Measurements from ENCODE around the gene ZNHIT2.

The ZNHIT2 gene

DNA sequence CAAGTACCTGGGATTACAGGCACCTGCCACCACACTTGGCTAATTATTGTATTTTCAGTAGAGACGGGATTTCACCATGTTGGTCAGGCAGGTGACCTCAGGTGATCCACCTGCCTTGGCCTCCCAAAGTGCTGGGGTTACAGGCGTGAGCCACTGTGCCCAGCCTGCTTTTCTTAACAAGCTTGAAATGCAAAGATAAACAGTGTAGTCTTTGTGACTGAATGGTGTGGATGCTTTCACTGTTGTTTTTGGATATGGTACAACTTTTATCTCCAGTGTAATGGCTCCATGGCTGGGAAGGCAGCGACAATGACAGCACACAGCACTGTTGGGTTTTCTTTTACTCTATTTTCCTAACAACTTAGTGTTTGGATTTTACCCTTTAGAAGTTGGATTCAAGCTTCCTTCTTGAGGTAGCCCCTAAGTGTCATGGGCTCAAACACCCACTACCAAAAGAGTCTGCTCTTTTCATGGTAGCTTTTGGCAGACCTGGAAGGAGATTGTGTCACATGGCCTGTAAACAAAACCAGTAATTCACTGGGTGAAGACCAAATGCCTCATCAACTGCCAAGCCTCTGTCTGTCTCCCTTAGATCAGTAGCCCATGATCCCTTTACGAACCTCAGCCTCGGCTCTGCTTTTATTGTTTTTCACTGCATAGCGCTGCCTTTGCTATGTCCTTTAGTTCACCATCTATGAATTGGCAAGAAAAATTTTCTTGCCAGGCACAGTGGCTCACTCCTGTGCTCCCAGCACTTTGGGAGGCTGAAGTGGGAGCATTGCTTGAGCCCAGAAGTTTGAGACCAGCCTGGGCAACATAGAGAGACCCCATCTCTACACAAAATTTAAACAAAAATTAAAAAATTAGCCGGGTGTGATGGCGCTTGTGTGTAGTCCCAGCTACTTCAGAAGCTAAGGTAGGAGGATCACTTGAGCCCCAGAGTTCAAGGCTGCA, 15.1 kb downstream of the ZNHIT2 start:
- DNase-seq: no peak

DNA sequence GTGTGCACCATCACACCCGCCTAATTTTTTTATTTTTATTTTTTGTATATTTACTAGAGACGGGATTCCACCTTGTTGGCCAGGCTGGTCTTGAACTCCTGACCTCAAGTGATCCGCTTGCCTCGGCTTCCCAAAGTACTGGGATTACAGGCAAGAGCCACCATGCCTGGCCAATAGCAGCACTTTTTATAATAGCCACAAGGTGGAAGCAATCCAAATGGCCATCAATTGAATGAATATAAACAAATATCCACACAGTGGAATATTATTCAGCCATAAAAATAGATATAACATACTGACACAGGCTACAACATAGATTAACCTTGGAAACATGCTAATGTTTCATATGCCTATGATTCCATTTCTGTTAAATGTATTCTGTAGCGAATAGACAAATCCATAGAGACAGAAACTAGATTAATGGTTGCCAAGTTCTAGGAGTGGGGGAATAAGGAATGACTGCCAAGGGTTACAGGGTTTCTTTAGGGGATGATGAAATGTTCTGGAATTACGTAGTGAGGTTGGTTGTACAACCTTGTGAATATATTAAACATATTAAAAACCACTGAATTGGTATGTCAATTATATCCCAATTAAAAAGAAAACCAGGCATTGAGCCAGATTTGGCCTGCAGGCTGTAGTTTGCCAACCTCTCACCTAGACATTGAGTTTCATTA, 16.7 kb downstream of the ZNHIT2 start:
- DNase-seq: no peak

DNA sequence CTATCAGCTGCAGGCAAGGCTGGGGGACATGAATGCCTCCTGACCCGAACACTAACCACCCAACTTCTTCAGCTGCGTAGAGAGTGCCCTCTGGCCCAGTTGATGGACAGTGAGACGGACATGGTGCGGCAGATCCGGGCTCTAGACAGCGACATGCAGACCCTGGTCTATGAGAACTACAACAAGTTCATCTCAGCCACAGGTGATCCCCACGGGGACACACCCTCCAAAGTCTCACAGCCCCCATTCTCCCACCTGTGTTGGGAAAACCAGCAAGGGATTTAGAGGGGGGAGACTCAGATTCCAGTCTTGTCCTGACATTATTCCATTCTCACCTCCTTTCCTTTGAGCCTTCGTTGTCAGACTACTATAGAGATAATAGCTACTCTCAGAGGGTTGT, 20.6 kb downstream of the ZNHIT2 start:
- no peak for DNase-seq

DNA sequence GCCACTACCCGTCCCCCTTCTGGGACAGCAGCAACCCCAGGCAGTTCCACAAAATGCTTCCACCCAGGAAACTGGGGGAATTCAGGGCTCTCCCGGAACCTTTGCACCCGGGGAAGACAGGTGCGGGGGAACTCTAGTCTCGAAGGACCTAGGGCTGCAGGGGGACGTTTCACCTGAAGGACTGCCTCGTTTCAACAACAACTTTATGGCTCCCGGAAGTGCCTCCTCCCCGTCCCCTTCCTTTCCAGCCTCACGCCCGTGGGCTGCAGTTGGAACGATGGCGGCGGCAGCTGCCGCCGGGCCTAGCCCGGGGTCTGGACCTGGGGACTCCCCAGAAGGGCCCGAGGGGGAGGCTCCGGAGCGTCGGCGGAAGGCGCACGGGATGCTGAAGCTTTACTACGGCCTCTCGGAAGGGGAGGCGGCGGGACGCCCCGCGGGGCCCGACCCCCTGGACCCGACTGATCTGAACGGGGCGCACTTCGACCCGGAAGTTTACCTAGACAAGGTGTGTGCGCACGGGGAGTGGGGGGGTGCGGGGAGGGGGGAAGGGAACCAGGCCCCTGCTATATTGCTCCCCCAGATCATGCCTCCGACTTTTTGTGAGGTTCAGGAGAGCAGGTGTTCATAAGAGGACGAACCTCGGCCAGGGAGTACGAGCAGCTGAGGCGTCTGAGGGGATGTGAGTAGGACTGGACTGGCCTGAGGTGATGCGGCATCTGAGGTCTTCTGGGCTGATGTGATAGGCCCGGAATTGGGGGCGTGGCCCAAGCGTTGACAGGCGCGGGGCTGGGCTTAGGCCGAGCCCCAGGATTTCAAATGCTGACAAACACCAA, 21.3 kb downstream of the ZNHIT2 start, which contains the start of gene VPS51:
VPS51 (plus strand) TSS at position 241 of the 833 bp plus-strand sequence; CDS start at position 278, 37 bp downstream.
- peak; percentile 69 for DNase-seq

DNA sequence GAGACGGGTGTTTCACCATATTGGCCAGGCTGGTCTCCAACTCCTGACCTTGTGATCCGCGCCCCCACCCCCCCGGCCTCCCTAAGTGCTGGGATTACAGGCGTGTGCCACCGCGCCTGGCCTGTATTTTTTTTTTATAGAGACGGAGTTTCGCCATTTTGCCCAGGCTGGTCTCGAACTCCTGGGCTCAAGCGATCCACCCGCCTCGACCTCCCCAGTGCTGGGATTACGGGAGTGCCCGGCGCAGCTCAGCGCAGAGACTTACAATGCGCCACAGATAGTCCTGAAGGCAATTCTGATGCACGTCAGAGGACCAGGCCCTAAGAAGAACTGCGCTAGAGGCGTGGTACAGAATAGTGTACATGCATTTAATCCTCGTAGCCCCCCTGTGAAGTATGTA, 22.1 kb downstream of the ZNHIT2 start:
- DNase-seq: no peak

DNA sequence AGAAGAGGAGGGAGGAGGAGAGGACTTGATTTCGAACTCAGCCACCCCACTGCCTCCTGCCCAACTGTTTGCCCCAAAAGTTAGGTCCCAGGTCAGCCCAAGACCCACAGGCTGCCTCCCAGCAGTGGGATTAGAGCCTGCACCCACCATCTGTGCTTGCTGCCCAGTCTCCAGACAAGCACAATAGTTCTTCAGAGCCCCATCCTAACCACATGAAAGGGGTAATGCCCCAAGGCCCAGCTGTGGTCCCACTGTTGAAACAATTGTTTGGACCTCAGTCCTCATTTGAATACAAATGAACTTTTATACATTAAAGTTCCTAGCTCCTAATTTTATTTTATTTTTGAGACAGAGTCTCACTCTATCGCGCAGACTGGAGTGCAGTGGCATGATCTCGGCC, 26.9 kb downstream of the ZNHIT2 start:
- DNase-seq: no peak

DNA sequence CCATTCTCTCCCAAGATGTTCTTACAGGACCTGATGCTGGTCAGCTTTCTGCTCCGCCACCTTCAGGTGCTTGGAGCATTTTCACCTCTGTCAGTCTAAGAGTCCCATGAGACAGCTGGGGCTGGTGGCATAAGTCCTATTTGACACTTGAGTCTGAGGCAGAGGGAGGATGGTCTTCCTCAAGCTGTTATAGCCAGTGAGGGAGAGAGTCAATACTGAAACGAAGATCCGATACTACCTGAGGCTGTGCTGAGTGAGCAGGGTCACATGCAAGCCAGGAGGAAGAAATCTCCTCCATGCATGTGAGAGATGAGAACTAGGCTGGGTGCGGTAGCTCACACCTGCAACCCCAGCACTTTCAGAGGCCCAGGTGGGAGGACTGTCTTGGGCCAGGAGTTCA, 27.9 kb downstream of the ZNHIT2 start:
- DNase-seq: no peak

DNA sequence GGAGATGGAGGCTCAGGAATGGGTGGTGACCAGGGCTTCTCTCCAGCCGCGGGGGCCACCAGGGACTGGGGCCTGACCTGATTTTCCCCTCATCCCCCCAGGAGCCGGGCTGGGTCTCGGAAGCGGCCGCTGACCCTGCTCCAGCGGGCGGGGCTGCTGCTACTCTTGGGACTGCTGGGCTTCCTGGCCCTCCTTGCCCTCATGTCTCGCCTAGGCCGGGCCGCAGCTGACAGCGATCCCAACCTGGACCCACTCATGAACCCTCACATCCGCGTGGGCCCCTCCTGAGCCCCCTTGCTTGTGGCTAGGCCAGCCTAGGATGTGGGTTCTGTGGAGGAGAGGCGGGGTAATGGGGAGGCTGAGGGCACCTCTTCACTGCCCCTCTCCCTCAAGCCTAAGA, 29.7 kb downstream of the ZNHIT2 start:
- DNase-seq: no peak

DNA sequence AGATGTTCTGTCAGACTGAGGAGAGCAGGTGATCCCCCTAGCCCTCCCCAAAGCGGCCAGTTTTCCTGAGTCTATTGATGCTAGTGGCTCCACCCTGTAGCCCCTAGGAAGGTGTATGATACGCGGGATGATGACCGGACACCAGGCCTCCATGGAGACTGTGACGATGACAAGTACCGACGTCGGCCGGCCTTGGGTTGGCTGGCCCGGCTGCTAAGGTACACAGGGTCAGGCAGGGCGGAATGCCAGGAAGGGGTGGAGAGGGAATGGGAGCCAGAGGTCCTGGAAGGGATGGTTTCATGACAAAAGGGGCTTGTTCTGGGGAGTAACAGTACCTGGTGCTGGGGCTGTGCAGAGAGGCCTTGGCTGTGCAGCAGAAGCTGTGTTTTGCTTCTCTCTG, 30.3 kb downstream of the ZNHIT2 start:
- DNase-seq: no peak

DNA sequence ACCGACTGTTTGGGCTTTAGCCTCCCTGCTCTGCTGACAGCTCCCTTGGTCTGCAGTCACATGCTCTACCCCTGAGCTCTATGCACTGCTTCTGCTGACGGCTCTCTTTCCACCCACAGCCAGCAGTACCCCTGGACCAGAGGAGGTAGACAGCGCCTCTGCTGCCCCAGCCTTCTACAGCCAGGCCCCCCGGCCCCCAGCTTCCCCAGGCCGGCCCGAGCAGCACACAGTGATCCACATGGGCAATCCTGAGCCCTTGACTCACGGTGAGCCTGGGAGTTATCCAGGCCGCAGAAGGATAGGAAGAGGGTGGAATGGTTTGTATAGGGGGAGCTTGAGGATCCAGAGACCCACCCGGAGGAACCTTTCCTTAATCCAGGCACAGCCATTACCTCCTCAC, 30.7 kb downstream of the ZNHIT2 start:
- no peak for DNase-seq

DNA sequence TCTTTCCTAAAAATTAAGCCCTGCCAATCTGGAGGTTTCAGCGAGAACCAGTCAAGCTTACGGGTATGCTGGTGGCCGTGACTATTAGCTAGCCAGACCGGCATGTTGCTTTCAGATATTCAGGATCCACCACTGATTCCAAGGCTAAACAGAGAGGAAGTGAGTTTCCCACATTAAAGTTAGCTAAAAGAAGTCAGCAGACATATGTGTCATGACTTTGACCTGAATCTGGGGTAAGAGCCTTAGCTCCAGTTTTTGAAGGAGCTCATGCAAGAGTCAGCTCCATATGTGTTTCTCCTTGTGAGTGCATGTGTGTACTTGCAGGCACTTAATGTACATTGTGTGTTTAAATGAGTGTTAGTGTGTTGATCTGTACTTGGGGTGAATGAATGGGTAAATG, 32.1 kb downstream of the ZNHIT2 start:
- DNase-seq: no peak

DNA sequence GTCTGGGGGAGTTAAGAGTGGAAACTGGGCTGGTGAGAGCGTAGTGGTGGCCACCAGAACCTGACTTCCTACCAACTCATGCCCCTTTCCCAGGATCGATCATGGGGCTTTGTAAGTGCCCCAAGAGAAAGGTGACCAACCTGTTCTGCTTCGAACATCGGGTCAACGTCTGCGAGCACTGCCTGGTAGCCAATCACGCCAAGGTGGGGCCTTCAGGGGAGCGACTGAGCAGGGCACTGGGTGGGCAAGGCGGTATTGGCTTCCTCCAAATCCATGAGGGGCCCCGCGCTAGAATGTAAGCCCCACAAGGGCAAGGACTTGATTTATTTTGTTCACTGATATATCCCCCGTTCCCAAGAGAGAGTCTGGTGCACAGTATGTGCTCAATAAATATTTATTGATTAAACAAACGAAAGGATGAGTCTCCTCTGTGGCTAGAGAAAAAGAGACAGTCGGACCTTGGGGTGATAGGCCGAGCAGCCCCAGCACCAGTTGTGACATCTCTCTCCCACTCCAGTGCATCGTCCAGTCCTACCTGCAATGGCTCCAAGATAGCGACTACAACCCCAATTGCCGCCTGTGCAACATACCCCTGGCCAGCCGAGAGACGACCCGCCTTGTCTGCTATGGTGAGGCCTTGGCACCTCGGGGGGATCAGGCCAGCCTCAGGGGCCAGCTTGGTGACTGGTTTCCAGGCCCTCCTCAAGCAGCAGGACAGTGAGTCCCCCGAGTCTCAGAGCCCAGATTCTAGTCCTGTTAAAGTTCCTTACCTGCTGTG, 32.7 kb downstream of the ZNHIT2 start:
- DNase-seq: no peak

DNA sequence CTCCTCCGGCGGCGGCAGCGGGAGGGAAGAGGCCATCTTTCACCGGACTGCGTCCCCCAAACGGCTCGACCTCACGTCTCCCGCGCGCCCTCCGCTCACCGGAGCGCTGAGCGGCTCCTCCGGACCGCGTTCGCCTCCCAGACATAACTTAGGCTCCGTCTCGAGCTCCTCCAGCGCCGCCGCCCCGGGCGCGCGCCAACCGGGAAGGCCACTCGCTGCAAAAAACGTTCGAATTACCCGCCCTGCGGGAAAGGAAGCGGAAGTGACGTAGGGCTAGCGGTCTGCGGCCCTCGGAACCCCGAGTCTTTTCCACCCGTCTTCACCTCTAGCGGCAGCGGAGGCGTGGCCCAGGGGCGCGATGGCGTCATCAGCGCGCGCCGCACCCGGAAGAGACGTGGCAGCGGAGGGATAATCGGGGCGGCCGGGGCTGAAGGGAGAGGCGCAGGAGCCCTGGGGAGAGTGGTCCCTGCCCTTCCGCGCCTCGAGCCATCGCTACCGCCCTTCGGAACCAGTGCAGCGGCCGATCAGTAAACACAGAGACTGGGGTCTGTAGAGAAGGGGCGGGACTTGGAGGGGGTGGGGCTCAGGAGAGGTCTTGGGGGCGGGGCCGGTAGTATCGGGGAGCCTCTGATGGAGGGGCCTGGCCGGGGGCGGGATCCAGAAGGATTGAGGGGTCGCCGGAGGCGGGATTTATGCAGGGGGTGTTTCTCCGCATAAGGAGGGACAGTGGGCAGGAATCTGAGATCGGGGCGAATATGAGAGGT, 33.5 kb downstream of the ZNHIT2 start, which contains the start of the genes CDCA5 and ZFPL1:
CDCA5 (minus strand) TSS at position 207 of the 764 bp plus-strand sequence; CDS start at position 145, 62 bp downstream.
ZFPL1 (plus strand) TSS at position 389 of the 764 bp plus-strand sequence. CDS start 477 bp downstream, outside the sequence.
- DNase-seq: peak; percentile 95

DNA sequence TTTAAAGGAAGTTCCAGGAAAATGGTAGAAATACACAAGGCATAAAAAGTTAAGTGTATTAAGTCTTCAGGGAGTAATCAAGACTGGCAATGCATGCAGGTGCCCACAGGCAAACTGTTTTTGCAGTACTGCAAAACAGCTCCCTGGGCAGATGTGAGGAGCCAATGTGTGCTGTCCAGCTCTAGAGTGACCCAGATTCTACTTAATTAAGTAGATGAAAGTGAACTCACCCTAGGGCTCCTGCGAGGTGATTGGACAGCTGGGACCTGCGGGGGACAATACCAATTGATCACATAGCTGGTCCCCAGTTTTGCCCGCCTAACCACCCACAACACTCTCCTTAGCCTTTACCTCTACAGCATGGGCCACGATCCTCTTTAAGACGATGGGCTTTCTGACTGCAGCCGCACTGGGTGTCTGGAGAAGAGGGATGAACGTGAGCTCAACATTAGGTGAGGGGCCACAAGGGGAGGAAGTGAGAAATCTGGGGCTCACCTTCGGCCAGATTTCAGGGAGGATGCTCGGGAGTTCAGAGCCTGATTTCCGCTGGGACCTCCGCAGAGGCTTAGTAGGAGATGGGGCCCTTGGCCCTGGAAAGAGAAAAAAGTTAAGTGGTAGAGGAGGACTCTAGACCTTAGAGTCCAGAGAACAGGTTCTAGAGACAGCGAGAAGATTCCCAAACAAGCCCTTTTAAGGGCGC, 34.2 kb downstream of the ZNHIT2 start:
- DNase-seq: no peak

DNA sequence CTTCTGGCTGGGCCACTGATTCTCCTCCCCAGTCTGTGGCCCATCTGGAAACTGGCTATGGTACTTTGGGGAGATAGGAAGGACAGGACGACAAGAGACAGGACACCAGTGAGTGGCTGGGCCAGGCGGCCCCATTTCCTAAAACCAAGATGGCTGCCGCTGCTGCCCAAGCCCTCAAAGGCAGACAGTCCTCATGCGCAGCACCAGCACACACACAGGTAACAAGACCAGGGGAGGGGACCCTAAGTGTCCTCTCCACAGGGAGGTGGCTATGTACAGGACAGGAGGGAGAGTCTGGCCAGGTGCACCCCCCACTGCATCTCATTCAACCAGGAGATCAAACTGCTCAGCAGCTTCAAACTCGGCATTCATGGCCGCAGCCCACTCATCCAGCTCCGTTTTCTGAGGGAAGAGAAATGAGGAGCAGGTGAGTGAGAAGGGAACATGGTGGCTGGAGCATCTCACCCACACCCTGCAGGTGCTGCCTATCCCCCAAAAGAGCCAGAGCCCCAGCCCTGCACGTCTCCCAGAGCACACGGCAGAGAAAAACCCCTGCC, 38.6 kb downstream of the ZNHIT2 start:
- DNase-seq: no peak

DNA sequence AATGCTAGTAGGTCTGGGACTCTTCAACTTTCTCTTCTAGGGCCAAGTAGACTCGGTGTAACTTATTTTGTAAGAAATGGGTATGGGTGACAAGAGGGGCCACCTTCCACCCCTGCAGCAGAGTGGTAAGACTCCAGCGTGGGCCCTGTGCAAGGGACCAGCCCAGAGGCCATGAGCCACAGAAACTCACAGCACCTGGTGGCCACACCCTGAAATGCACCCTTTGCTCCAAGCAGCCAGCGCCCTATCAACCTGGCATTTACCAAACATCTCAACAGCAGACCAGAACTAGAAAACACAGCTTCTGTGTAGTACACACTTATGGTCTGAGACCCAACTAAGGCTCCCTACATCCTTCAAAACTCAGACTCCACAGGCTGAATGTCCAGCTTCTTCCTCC, 39.4 kb downstream of the ZNHIT2 start:
- DNase-seq: no peak

DNA sequence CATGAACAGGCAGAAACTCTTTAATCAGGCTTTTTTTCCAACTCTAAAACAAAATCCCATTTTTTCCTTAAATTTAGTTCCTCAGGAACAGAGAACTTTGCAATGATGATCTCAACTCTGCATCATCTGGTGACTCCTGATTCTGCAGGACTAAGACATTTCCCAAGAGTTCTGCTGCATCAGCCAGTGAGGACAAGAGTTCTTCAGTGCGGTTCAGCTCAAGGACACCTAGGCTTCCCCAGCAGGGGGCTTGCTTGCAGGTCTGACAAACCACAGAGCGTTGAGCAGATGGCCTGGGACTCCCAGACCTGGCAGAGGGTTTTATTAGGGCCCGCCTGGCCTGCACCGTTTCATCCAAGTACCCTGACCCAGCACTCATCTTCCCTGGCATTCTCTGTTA, 40.0 kb downstream of the ZNHIT2 start:
- no peak for DNase-seq

DNA sequence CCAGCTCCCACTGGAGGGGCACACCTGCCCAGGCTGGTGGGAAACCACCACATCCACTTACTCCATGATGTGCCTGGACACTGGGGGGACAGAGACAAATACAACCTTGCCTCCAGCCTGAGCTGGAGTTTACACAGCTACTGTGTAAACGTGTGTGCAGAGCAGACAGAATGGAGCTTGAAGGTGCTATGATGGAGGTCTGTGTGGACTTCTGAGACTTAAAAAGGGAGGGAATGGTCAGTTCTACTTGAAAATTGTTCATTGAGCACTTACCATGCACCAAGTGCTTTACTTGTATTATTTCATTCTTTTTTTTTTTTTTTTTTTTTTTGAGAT, 44.9 kb downstream of the ZNHIT2 start:
- no peak for DNase-seq

DNA sequence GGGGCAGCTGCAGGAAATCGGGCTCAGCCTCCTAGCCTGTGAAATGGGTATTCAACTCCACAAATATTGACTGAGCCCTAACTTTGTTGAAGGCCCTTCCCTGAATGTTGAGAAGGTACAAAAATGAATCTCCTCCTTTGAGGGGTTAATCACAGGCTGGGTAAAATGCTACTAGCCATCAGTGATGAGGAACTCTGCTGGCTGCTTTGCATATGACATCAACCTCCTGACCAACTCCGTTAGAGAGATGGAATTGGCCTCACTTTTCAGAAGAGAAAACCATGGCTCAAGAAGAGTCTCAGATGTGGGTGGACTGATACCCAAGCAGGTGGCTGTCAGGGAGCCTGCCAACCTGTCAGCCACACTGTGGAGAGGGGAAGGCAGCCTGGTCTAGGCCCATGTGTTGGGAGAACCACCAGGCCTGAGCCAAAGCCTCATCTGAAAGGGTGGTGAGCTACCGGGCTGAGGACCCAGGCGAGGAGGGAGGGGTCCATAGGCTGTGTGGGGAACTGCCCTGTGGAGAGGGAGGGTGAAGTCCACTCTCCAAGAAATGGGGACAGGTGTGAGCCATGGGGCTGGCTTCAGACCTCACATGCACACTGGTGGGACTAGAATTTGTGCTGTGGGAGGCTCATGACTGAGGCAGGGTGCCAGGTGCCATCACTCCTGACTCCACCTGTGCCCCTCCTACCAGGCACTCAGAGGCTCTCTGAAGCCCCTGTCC, 45.4 kb downstream of the ZNHIT2 start:
- no peak for DNase-seq

DNA sequence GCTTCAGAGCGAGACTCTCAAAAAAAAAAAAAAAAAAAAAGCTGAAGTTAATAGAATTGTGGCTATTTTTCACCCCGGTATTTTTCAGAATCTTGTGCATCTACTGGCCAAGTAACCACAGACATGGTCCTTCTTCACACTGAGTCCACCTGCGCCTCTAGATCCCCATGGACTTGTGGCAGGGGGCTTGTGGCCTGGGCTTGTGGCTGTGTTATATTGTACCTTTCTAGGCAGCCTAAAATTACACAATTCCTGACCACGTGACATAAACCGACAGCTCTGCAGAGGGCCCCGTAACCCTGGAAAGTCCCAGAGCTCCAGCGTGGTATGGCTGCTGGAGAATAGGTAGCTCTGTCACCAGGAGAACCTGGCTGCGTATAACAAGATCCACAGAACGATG, 48.3 kb downstream of the ZNHIT2 start:
- DNase-seq: no peak
